Measurements from ENCODE around the gene DNAH17. TPM values are rescaled to one million over a fixed set of nuclear protein-coding genes. Genes with fewer than 3 reads are reported as not detected.

Gene DNAH17, protein sequence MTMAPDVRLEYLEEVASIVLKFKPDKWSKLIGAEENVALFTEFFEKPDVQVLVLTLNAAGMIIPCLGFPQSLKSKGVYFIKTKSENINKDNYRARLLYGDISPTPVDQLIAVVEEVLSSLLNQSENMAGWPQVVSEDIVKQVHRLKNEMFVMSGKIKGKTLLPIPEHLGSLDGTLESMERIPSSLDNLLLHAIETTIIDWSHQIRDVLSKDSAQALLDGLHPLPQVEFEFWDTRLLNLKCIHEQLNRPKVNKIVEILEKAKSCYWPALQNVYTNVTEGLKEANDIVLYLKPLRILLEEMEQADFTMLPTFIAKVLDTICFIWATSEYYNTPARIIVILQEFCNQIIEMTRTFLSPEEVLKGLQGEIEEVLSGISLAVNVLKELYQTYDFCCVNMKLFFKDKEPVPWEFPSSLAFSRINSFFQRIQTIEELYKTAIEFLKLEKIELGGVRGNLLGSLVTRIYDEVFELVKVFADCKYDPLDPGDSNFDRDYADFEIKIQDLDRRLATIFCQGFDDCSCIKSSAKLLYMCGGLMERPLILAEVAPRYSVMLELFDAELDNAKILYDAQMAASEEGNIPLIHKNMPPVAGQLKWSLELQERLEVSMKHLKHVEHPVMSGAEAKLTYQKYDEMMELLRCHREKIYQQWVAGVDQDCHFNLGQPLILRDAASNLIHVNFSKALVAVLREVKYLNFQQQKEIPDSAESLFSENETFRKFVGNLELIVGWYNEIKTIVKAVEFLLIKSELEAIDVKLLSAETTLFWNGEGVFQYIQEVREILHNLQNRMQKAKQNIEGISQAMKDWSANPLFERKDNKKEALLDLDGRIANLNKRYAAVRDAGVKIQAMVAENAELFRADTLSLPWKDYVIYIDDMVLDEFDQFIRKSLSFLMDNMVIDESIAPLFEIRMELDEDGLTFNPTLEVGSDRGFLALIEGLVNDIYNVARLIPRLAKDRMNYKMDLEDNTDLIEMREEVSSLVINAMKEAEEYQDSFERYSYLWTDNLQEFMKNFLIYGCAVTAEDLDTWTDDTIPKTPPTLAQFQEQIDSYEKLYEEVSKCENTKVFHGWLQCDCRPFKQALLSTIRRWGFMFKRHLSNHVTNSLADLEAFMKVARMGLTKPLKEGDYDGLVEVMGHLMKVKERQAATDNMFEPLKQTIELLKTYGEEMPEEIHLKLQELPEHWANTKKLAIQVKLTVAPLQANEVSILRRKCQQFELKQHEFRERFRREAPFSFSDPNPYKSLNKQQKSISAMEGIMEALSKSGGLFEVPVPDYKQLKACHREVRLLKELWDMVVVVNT (N-terminal part only)
- 2.0 TPM for total RNA-seq

DNA sequence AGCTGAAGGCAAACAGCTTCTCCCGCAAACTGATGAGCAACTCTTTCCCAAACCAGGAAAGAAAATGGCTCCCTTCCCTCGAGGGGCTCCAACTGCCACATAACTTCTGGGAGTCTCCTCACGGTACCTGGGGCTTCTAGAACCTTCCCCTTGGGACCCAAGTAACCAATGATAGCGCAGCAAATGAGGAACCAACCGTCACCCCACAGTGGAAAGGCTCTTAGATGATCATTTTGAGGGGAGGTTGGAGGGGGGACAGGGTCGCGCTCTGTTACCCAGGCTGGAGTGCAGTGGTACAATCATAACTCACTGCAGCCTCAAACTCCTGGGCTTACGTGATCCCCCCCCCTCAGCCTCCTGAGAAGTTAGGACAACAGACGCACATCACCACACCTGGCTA is at the start of gene DNAH17:
Gene DNAH17 (minus strand): TSS at position 101 of the 400 bp plus-strand sequence. CDS start 2,339 bp downstream, outside the sequence.
- DNase-seq (ENCODE audit: extremely low spot score in 2 of 2), result no peak
- intact Hi-C loops (cut with DNase I), result no loop called here
- TF ChIP-seq POLR2A (IDR thresholded peaks at IDR 0.05) (no peak), POLR2AphosphoS5 (IDR thresholded peaks at IDR 0.05; ENCODE audit: insufficient read depth in 1 of 2, low read depth in 1 of 2) (no peak)
- TF ChIP-seq, protein P1, sequence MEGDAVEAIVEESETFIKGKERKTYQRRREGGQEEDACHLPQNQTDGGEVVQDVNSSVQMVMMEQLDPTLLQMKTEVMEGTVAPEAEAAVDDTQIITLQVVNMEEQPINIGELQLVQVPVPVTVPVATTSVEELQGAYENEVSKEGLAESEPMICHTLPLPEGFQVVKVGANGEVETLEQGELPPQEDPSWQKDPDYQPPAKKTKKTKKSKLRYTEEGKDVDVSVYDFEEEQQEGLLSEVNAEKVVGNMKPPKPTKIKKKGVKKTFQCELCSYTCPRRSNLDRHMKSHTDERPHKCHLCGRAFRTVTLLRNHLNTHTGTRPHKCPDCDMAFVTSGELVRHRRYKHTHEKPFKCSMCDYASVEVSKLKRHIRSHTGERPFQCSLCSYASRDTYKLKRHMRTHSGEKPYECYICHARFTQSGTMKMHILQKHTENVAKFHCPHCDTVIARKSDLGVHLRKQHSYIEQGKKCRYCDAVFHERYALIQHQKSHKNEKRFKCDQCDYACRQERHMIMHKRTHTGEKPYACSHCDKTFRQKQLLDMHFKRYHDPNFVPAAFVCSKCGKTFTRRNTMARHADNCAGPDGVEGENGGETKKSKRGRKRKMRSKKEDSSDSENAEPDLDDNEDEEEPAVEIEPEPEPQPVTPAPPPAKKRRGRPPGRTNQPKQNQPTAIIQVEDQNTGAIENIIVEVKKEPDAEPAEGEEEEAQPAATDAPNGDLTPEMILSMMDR (IDR thresholded peaks at IDR 0.05), result no peak
- no peaks in the 10 kb centered on the region for H3K36me3 ChIP-seq
- no peak within 1 kb of the TSS for H3K4me3 ChIP-seq
- H3K9me3 ChIP-seq, result no peaks in the 10 kb centered on the region
- no peak within 1 kb of the TSS for H3K27ac ChIP-seq
- H3K27me3 ChIP-seq, result no peaks in the 10 kb centered on the region
- H3K4me1 ChIP-seq, result no peaks in the 10 kb centered on the region

DNA sequence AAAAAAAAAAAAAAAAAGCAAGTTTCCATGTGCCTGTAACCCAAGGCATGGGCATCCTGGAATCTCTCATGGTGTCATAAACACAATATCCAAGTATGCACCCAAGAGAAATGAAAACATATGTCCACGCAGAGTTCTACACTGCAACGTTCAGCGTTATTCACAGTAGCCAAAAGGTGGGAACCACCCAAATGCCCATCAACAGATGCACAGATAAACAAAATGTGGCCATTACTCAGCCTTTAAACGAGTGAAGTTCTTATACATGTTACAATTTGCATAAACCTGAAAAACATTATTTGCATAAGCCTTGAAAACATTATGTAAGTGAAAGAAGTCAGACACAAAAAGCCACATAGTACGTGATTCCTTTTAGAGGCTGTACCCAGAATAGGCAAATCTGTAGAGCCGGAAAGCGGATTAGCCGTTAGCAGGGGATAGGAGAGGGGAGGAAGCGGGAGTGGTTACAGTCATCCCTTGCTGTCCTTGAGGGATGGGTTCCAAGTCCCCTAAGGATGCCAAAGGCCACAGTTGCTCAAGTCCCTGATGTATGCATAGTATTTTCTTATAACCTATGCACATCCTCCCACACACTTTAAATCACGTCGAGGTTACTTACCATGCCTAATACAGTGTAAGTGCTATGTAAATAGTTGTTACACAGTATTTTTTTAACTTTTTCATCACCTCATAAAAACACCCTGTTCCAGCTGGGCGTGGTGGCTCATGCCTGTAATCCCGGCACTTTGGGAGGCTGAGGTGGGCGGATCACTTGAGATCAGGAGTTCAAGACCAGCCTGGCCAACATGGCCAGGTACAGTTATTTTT is 47.3 kb upstream of the DNAH17 start:
- Histone ChIP-seq H3K27me3 (no peaks in the 10 kb centered on the region), H3K36me3 (no peaks in the 10 kb centered on the region), H3K4me3 (no peak overlapping the region), H3K9me3 (no peaks in the 10 kb centered on the region), H3K27ac (no peak overlapping the region), H3K4me1 (no peaks in the 10 kb centered on the region)
- intact Hi-C loops (cut with DNase I), result no loop called here
- TF ChIP-seq POLR2A (IDR thresholded peaks at IDR 0.05) (no peak), POLR2AphosphoS5 (IDR thresholded peaks at IDR 0.05; ENCODE audit: insufficient read depth in 1 of 2, low read depth in 1 of 2) (no peak)
- TF ChIP-seq, protein P1 (IDR thresholded peaks at IDR 0.05), result no peak
- DNase-seq (ENCODE audit: extremely low spot score in 2 of 2), result no peak

DNA sequence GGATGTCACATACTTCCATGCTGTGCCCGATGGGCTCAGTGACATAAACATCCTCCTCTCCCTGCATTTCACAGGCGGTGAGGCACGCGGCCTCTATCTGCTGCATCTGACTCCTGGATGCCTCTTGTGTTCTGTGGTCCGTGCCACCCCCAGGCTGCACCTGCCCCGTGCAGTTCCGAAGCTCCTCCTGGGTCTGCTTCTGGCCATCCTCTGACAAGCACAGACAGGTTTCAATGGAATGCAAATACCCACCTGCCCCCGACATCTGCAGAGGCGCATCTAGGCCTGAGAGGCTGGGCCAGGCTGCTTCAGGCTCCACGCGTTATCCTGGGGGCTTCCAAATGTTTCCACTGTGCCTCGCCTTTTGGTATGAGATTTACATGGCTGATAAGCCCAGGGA is 46.3 kb upstream of the DNAH17 start:
- H3K4me1 ChIP-seq, result no peaks in the 10 kb centered on the region
- intact Hi-C loops (cut with DNase I), result no loop called here
- no peak for DNase-seq (ENCODE audit: extremely low spot score in 2 of 2)
- H3K27ac ChIP-seq, result no peak overlapping the region
- no peaks in the 10 kb centered on the region for H3K9me3 ChIP-seq
- H3K4me3 ChIP-seq, result no peak overlapping the region
- no peaks in the 10 kb centered on the region for H3K36me3 ChIP-seq
- no peaks in the 10 kb centered on the region for H3K27me3 ChIP-seq
- TF ChIP-seq, protein P1 (IDR thresholded peaks at IDR 0.05), result no peak
- TF ChIP-seq POLR2AphosphoS5 (IDR thresholded peaks at IDR 0.05; ENCODE audit: insufficient read depth in 1 of 2, low read depth in 1 of 2) (no peak), POLR2A (IDR thresholded peaks at IDR 0.05) (no peak)

DNA sequence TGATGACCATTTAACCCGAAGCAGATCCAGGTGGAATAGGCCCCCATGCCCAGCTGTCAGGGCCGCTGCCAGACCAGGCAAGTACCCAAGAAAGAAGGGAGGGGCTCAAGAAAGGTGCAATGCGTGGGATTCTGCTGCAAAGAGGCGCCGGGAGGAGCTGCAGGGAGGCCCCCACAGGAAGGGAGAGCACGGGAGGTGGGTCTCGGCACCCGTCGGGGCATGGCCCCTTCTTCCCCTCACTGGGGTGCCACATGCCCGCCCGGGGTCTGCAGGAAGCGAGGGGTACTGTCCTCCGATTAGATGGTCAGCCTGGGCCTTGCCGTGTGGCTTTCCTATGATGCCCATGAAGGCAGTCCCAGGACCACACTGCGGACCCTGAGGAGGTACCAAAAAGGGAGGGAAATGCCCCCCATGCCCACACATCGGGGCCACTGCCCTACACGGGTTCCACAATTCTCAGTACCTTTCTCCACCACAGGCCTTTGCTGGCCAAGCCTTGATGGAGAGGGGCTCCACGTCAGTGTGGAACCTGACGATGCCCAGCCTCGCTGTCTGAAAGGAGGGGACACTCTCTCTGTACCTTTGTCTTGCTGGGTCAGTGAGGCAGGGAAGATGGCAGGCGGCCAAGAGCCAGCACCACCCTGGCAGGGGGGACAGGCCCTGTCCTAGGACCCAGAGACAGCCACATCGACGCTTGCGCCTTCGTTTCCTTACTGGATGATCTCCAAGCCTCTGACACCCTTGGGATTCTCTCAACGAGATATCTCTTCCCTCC is 45.5 kb upstream of the DNAH17 start:
- intact Hi-C loops (cut with DNase I), result no loop called here
- no peak for DNase-seq (ENCODE audit: extremely low spot score in 2 of 2)
- no peak overlapping the region for H3K27ac ChIP-seq

More for the DNA sequence above, 45.5 kb upstream of the DNAH17 start:
- H3K36me3 ChIP-seq, result no peaks in the 10 kb centered on the region
- no peak for TF ChIP-seq POLR2A (IDR thresholded peaks at IDR 0.05)
- no peak for TF ChIP-seq POLR2AphosphoS5 (IDR thresholded peaks at IDR 0.05; ENCODE audit: insufficient read depth in 1 of 2, low read depth in 1 of 2)
- TF ChIP-seq, protein P1 (IDR thresholded peaks at IDR 0.05), result no peak
- no peak overlapping the region for H3K4me3 ChIP-seq
- no peaks in the 10 kb centered on the region for H3K27me3 ChIP-seq
- H3K9me3 ChIP-seq, result no peaks in the 10 kb centered on the region
- no peaks in the 10 kb centered on the region for H3K4me1 ChIP-seq

Data from vagina (tissue), 2 donors.